ENCODE results near the gene ITGAD.
A peak's percentile ranks its signal among the peaks of the same experiment; 100 is the strongest.

GRCh38 chr16:31459687-31460581, 66.8 kb downstream of the ITGAD start:
- TF ChIP-seq GATA2 (IDR thresholded peaks at IDR 0.05; ENCODE audit: low read depth, low read length) (0 out of 2 replicates have a peak, but pooled peaks have one; percentile 2), GATA3 (IDR thresholded peaks at IDR 0.05; ENCODE audit: low read depth, low read length) (no peak)

All from SH-SY5Y (cell line).